DMS114 treated with DMSO at 0.1 percent for 48 hours (cell line): Measurements from ENCODE around the gene CSF3R.
A peak's percentile ranks its signal among the peaks of the same experiment; 100 is the strongest.

Experiments used
- DNase-seq: peaks from one replicate; lab custom pipeline; 2025; ENCODE audit not compliant: unreplicated experiment; lab: John Stamatoyannopoulos, UW

The CSF3R gene

GRCh38 chr1:36421649-36422048, 61.1 kb downstream of the CSF3R start:
- no peak for DNase-seq

- peak; percentile 86 for DNase-seq
These were observed 61.8 kb downstream of the CSF3R start for GRCh38 chr1:36420836-36421317.

GRCh38 chr1:36420409-36420808, 62.3 kb downstream of the CSF3R start:
- DNase-seq: no peak

GRCh38 chr1:36419569-36419968, 63.1 kb downstream of the CSF3R start:
- no peak for DNase-seq

- no peak for DNase-seq
These were observed 63.6 kb downstream of the CSF3R start for GRCh38 chr1:36419140-36419539.

DNA sequence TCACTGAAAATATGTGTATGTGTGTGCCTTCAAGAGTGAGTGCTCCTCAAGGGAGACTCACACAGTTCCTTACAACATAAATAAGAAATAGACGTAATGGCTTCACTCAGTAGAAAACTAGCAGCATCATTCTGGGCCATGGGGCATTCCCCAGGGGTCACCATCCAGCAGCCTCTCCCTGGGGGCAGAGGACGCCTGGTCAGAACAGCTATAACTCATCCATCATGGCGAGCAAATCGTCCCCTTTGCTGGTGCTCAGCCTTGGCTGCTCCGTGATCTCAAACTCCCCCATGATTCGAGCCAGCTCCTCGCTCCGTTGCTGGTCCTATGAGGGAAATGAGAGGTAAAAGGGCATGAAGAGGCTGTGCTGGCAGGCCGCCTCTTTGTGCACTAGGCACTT, 64.8 kb downstream of the CSF3R start:
- no peak for DNase-seq
